Adrenal gland (tissue), 5 donors: ENCODE results near the gene KMT2E.

Experiments used
- CTCF ChIP-seq, 6 experiments: fragments of 450-650 bp in 4 of 6; fragments of 200-600 bp in 2 of 6; sonication (generic) in 1 of 6; IDR thresholded peaks; 1 replicate in 5 of 6; 2 replicates in 1 of 6; pipeline versions ENCODE4 v1.5.1 to v1.8.0; 2016 to 2021; ENCODE audit warnings: antibody characterized with exemption in 6 of 6, mild to moderate bottlenecking in 2 of 6, moderate library complexity in 1 of 6
- POLR2A ChIP-seq, 2 donors: fragments of 450-650 bp; IDR thresholded peaks; one replicate each; pipeline ENCODE4 v1.6.1; 2017; ENCODE audit warnings: antibody characterized with exemption in 2 of 2, mild to moderate bottlenecking in 2 of 2, moderate library complexity in 1 of 2
- donor health status: DM: no; HTN: no; CAD: no.

- TF ChIP-seq CTCF (IDR thresholded peaks at IDR 0.05) (no peak), POLR2A (IDR thresholded peaks at IDR 0.05) (no peak)
Observed at GRCh38 chr7:105079348-105079747, 65.3 kb downstream of the KMT2E start.
